ENCODE data around the gene PDE6A.

GRCh38 chr5:149863176-149863575 lies 81.4 kb downstream of the PDE6A start:
- TF ChIP-seq POLR2A (IDR thresholded peaks at IDR 0.05), result no peak
- TF ChIP-seq, protein P1, sequence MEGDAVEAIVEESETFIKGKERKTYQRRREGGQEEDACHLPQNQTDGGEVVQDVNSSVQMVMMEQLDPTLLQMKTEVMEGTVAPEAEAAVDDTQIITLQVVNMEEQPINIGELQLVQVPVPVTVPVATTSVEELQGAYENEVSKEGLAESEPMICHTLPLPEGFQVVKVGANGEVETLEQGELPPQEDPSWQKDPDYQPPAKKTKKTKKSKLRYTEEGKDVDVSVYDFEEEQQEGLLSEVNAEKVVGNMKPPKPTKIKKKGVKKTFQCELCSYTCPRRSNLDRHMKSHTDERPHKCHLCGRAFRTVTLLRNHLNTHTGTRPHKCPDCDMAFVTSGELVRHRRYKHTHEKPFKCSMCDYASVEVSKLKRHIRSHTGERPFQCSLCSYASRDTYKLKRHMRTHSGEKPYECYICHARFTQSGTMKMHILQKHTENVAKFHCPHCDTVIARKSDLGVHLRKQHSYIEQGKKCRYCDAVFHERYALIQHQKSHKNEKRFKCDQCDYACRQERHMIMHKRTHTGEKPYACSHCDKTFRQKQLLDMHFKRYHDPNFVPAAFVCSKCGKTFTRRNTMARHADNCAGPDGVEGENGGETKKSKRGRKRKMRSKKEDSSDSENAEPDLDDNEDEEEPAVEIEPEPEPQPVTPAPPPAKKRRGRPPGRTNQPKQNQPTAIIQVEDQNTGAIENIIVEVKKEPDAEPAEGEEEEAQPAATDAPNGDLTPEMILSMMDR (IDR thresholded peaks at IDR 0.05), result no peak
